Measurements from ENCODE around the gene ZNF524. TPM values are rescaled to one million over a fixed set of nuclear protein-coding genes. Genes with fewer than 3 reads are reported as not detected.
A peak's percentile ranks its signal among the peaks of the same experiment; 100 is the strongest.
"Not testable (repeated sequence)": the region's sequence is repeated elsewhere in the genome, so short reads cannot be mapped to it uniquely, and the experiment has no call there.

The ZNF524 gene
- total and polyA plus RNA-seq, 7 donors, result 24.5 to 49.2 (median 37.1) TPM

DNA sequence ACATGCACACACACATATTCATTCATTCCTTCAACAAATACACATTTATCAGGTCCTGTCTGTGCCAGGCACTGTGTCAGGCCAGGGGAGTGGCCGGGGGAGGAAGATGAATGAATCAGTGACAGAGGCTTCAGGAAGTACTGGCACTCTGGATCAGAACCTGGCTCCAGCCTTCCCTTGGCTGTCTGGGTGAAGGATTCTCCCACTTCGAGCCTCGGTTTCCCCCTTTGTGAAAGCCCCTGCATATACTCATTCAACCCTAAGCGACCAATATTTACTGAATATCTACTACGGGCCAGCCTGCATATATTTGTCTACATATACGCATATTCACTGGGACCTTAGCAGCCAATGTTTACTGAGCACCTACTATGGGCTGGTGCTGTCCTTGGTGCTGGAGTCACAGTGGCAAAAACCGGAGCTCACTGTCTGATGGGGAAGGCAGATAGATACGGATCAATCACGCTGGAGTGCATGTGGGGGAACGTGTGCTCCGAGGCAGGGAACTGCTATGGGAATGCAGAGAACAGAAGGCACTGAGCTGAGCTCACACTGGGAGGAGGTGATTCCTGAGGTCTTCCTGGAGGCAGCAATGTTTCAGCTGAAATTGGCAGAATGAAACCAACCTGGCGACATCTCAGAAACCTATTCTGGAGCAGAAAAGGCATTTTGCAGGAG, 18.8 kb upstream of the ZNF524 start:
- intact Hi-C loops (cut with DNase I), result loop anchor here (1.0 to 2.0 kb wide), 2 partner anchors 54 to 64 kb away; no protein-coding TSS in a partner anchor
- Histone ChIP-seq H3K4me3 (peak overlapping the region; percentile 71 to 90 (median 85)), H3K4me1 (peaks cover 0 to 37% (median 29%) of the 10 kb centered on the region in 4 donors), H3K36me3 (peaks cover 0 to 25% (median 19%) of the 10 kb centered on the region in 4 donors), H3K27me3 (no peaks in the 10 kb centered on the region), H3K9me3 (no peaks in the 10 kb centered on the region), H3K27ac (peak overlapping the region; percentile 86 to 94 (median 90))
- TF ChIP-seq, protein P1, sequence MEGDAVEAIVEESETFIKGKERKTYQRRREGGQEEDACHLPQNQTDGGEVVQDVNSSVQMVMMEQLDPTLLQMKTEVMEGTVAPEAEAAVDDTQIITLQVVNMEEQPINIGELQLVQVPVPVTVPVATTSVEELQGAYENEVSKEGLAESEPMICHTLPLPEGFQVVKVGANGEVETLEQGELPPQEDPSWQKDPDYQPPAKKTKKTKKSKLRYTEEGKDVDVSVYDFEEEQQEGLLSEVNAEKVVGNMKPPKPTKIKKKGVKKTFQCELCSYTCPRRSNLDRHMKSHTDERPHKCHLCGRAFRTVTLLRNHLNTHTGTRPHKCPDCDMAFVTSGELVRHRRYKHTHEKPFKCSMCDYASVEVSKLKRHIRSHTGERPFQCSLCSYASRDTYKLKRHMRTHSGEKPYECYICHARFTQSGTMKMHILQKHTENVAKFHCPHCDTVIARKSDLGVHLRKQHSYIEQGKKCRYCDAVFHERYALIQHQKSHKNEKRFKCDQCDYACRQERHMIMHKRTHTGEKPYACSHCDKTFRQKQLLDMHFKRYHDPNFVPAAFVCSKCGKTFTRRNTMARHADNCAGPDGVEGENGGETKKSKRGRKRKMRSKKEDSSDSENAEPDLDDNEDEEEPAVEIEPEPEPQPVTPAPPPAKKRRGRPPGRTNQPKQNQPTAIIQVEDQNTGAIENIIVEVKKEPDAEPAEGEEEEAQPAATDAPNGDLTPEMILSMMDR (IDR thresholded peaks at IDR 0.05), result no peak
- TF ChIP-seq EP300 (IDR thresholded peaks at IDR 0.05) (no peak), POLR2AphosphoS5 (IDR thresholded peaks at IDR 0.05) (no peak), POLR2A (IDR thresholded peaks at IDR 0.05) (no peak)
- no peak for DNase-seq
- WGBS, 2 donors, result 15 to 37% methylated on average over 12 of the region's 12 CpGs

- intact Hi-C loops (cut with DNase I), result loop anchor here (1.0 to 2.0 kb wide), 2 partner anchors 53 to 65 kb away; no protein-coding TSS in a partner anchor
- Histone ChIP-seq H3K4me1 (peaks cover 0 to 42% (median 34%) of the 10 kb centered on the region in 4 donors), H3K27me3 (no peaks in the 10 kb centered on the region), H3K4me3 (no peak overlapping the region), H3K36me3 (peaks cover 0 to 23% (median 19%) of the 10 kb centered on the region in 4 donors), H3K27ac (peak overlapping the region in 1 of 4 donors; percentile 91), H3K9me3 (no peaks in the 10 kb centered on the region)
- WGBS, 2 donors, result 8 to 42% methylated on average over 6 of the region's 6 CpGs
- DNase-seq, result no peak
- TF ChIP-seq POLR2AphosphoS5 (IDR thresholded peaks at IDR 0.05) (no peak), POLR2A (IDR thresholded peaks at IDR 0.05) (no peak), EP300 (IDR thresholded peaks at IDR 0.05) (no peak)
- TF ChIP-seq, protein P1 (IDR thresholded peaks at IDR 0.05), result no peak
Measured at GRCh38 chr19:55581823-55582223, 18.3 kb upstream of the ZNF524 start.

DNA sequence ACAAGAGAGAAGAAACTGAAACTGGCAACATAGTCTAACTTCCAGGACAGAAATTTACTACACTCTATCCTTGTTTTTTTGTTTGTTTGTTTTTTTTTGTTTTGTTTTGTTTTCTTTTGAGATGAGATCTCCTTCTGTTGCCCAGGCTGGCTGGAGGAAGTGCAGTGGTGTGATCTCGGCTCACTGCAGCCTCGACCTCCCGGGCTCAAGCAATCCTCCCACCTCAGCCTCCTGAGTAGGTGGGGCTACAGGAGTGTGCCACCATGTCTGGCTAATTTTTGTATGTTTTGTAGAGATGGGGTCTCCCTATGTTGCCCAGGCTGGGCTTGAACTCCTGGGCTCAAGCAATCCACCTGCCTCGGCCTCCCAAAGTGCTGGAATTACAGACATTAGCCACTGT, 17.8 kb upstream of the ZNF524 start:
- DNase-seq; H3K27me3 ChIP-seq; intact Hi-C loops (cut with DNase I); H3K4me3 ChIP-seq; H3K9me3 ChIP-seq: not testable (repeated sequence)
- Histone ChIP-seq H3K4me1 (peaks cover 0 to 47% (median 38%) of the 10 kb centered on the region in 4 donors), H3K36me3 (peaks cover 0 to 20% (median 16%) of the 10 kb centered on the region in 4 donors), H3K27ac (peak overlapping the region in 1 of 4 donors; percentile 12)
- WGBS, 2 donors, result 62 to 73% methylated on average over 4 of the region's 4 CpGs

DNA sequence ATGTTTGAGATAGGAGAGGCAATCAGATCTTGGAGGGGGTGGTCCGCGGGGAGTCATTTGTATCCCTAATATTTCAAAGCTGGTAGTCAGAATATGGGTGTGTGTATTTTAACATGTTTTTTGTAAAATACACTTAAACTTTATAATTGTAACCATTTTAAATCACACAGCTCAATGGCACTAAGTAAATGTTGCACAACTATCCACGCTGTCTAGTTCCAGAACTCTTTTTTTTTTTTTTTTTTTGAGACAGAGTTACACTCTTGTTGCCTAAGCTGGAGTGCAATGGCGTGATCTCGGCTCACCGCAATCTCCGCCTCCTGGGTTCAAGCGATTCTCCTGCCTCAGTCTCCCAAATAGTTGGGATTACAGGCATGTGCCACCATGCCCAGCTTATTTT, 16.2 kb upstream of the ZNF524 start:
- intact Hi-C loops (cut with DNase I); H3K9me3 ChIP-seq; H3K27me3 ChIP-seq; H3K4me3 ChIP-seq; H3K36me3 ChIP-seq; DNase-seq; H3K27ac ChIP-seq: not testable (repeated sequence)
- H3K4me1 ChIP-seq, result peaks cover 0 to 53% (median 45%) of the 10 kb centered on the region in 4 donors
- 87 to 90% methylated on average over 8 of the region's 8 CpGs for WGBS, 2 donors

GRCh38 chr19:55584871-55585270, 15.2 kb upstream of the ZNF524 start:
- peaks cover 0 to 46% (median 42%) of the 10 kb centered on the region in 4 donors for H3K4me1 ChIP-seq
- H3K27ac ChIP-seq, result no peak overlapping the region
- TF ChIP-seq EP300 (IDR thresholded peaks at IDR 0.05) (no peak), POLR2AphosphoS5 (IDR thresholded peaks at IDR 0.05) (no peak), POLR2A (IDR thresholded peaks at IDR 0.05) (no peak)
- TF ChIP-seq, protein P1 (IDR thresholded peaks at IDR 0.05), result no peak
- no peaks in the 10 kb centered on the region for H3K27me3 ChIP-seq
- no peaks in the 10 kb centered on the region for H3K36me3 ChIP-seq
- intact Hi-C loops (cut with DNase I), result no loop called here
- DNase-seq, result no peak
- H3K4me3 ChIP-seq, result no peak overlapping the region
- WGBS, 2 donors, result 93 to 94% methylated on average over 11 of the region's 11 CpGs
- no peaks in the 10 kb centered on the region for H3K9me3 ChIP-seq
